HCT116 (cell line): ENCODE measurements around the gene FZR1. TPM values are rescaled to one million over a fixed set of nuclear protein-coding genes. Genes with fewer than 3 reads are reported as not detected.

Experiments
- ATAC-seq: fragments of 200-7000 bp; cut with Tn5 transposase; 2 replicates; pipeline ENCODE4 v1.9.1; 2020; ENCODE audit warnings: mild to moderate bottlenecking, moderate library complexity
- BruUV-seq: library from RNA; stranded (reverse); fragments of 400-500 nt; replicated peaks from 2 replicates; lab custom pipeline; 2021; lab: Mats Ljungman, UMichigan
- CTCF ChIA-PET: fragments of 300-600 bp; sonication (Branson Sonifier 250); formaldehyde crosslinking; loops from one replicate; lab custom pipeline; 2021; ENCODE audit warnings: antibody characterized with exemption; lab: Charles Lee
- POLR2A ChIA-PET: fragments of 300-600, 350-600 bp; sonication (Branson Sonifier 250); formaldehyde crosslinking; loops from one replicate; lab custom pipeline; 2021; ENCODE audit warnings: antibody characterized with exemption; lab: Charles Lee
- RAD21 ChIA-PET, 2 experiments: fragments of 300-600 bp; sonication (Branson Sonifier 250); formaldehyde crosslinking; loops; one replicate each; lab custom pipeline; 2023; ENCODE audit warnings: low total read pairs in 2 of 2; ENCODE audit not compliant: uncharacterized antibody in 2 of 2, unreplicated experiment in 2 of 2, low non-redundant PET in 1 of 2; lab: Charles Lee
- DNase-seq: peaks from one replicate; pipeline ENCODE4 v3.0.0-alpha.2; 2010; ENCODE audit warnings: low read depth, low spot score
- H2AFZ ChIP-seq: fragments of 200-600 bp; shearing (Covaris generic), sonication (generic); 2 replicates; pipeline ENCODE4 v1.6.1; 2017; ENCODE audit warnings: low read depth, mixed run types, mixed read lengths, antibody characterized with exemption, low read length; ENCODE audit not compliant: poor library complexity, severe bottlenecking
- H3K27ac ChIP-seq: 2 replicates; pipeline ENCODE4 v1.5.1; 2012; ENCODE audit warnings: low read depth, low read length
- H3K27me3 ChIP-seq: fragments of 200-600 bp; sonication (generic); 2 replicates; pipeline ENCODE4 v1.6.1; 2016; ENCODE audit warnings: mixed run types, low read length, mixed read lengths; ENCODE audit not compliant: insufficient read depth
- H3K36me3 ChIP-seq, 2 experiments: fragments of 200-500 bp in 1 of 2; fragments of 200-600 bp in 1 of 2; sonication (Bioruptor generic) in 1 of 2; sonication (generic) in 1 of 2; 2 replicates each; pipeline versions ENCODE4 v1.5.1 to v1.6.1; 2014 to 2016; ENCODE audit warnings: low read length in 2 of 2, inconsistent platforms in 1 of 2, mixed read lengths in 1 of 2, mixed run types in 1 of 2; ENCODE audit not compliant: insufficient read depth in 2 of 2, control insufficient read depth in 1 of 2
- H3K4me1 ChIP-seq, 2 experiments: fragments of 200-600 bp in 1 of 2; sonication (generic) in 1 of 2; 2 replicates each; pipeline versions ENCODE4 v1.5.1 to v1.6.1; 2012 to 2017; ENCODE audit warnings: low read length in 2 of 2, inconsistent platforms in 1 of 2, mild to moderate bottlenecking in 1 of 2, mixed read lengths in 1 of 2, mixed run types in 1 of 2, moderate library complexity in 1 of 2; ENCODE audit not compliant: insufficient read depth in 2 of 2, control insufficient read depth in 1 of 2
- H3K4me2 ChIP-seq: fragments of 200-600 bp; sonication (generic); 2 replicates; pipeline ENCODE4 v1.6.1; 2017; ENCODE audit warnings: mixed run types, low read length, mixed read lengths
- H3K4me3 ChIP-seq, 2 experiments: fragments of 200-600 bp in 1 of 2; sonication (generic) in 1 of 2; replicated peaks in 1 of 2; 2 replicates each; pipeline ENCODE4 v1.5.1; 2011 to 2016; ENCODE audit warnings: low read length in 2 of 2, control low read depth in 1 of 2, low read depth in 1 of 2, mild to moderate bottlenecking in 1 of 2, mixed read lengths in 1 of 2, mixed run types in 1 of 2
- H3K79me2 ChIP-seq: fragments of 200-600 bp; sonication (generic); 2 replicates; pipeline ENCODE4 v1.6.1; 2017; ENCODE audit warnings: mild to moderate bottlenecking, mixed run types, low read length, moderate library complexity, mixed read lengths; ENCODE audit not compliant: insufficient read depth
- H3K9ac ChIP-seq: fragments of 200-600 bp; sonication (generic); 2 replicates; pipeline ENCODE4 v1.6.1; 2016; ENCODE audit warnings: low read length, mixed read lengths
- H3K9me2 ChIP-seq: fragments of 200-600 bp; sonication (generic), shearing (Covaris generic); 2 replicates; pipeline ENCODE4 v1.6.1; 2017; ENCODE audit warnings: mixed run types, mild to moderate bottlenecking, moderate library complexity; ENCODE audit not compliant: insufficient read depth
- H3K9me3 ChIP-seq, 2 experiments: fragments of 200-500 bp in 1 of 2; fragments of 200-600 bp in 1 of 2; sonication (Bioruptor generic) in 1 of 2; sonication (generic) in 1 of 2; 2 replicates each; pipeline ENCODE4 v1.6.1; 2014 to 2017; ENCODE audit warnings: low read length in 2 of 2, mixed read lengths in 2 of 2, inconsistent platforms in 1 of 2, low read depth in 1 of 2, mild to moderate bottlenecking in 1 of 2, mixed run types in 1 of 2, moderate library complexity in 1 of 2; ENCODE audit not compliant: control insufficient read depth in 1 of 2, insufficient read depth in 1 of 2
- H4K20me1 ChIP-seq: fragments of 200-600 bp; sonication (generic), shearing (Covaris generic); 2 replicates; pipeline ENCODE4 v1.6.1; 2017; ENCODE audit warnings: mixed run types, mild to moderate bottlenecking, moderate library complexity; ENCODE audit not compliant: insufficient read depth
- CEBPB ChIP-seq: IDR thresholded peaks from 2 replicates; pipeline ENCODE4 v1.6.1; 2012; ENCODE audit warnings: low read depth
- CTCF ChIP-seq, 3 experiments: fragments of 200-600 bp in 1 of 3; sonication (generic) in 1 of 3; IDR thresholded peaks in 2 of 3; conservative IDR thresholded peaks in 1 of 3; 2 replicates each; pipeline ENCODE4 v1.5.1; 2012 to 2017; ENCODE audit warnings: low read depth in 2 of 3, low read length in 2 of 3, antibody characterized with exemption in 1 of 3, borderline replicate concordance in 1 of 3, control low read depth in 1 of 3, mild to moderate bottlenecking in 1 of 3, mixed read lengths in 1 of 3, mixed run types in 1 of 3, moderate library complexity in 1 of 3; ENCODE audit not compliant: insufficient read depth in 1 of 3
- EGR1 ChIP-seq: IDR thresholded peaks from 2 replicates; pipeline ENCODE4 v1.6.1; 2012; ENCODE audit warnings: low read depth
- EZH2 ChIP-seq: fragments of 200-600 bp; sonication (generic); IDR thresholded peaks from 2 replicates; pipeline ENCODE4 v1.6.1; 2017; ENCODE audit warnings: antibody characterized with exemption, mixed run types
- FOSL1 ChIP-seq: IDR thresholded peaks from 2 replicates; pipeline ENCODE4 v1.6.1; 2012; ENCODE audit warnings: low read depth
- JUND ChIP-seq: IDR thresholded peaks from 2 replicates; pipeline ENCODE4 v1.6.1; 2012
- POLR2A ChIP-seq: IDR thresholded peaks from 2 replicates; pipeline ENCODE4 v1.7.0; 2011; ENCODE audit warnings: borderline replicate concordance; ENCODE audit not compliant: insufficient read depth, insufficient read length; ENCODE audit errors: extremely low read depth
- POLR2AphosphoS5 ChIP-seq: IDR thresholded peaks from 2 replicates; pipeline ENCODE4 v1.6.1; 2011; ENCODE audit warnings: mild to moderate bottlenecking, low read depth, low read length, moderate library complexity
- RAD21 ChIP-seq: IDR thresholded peaks from 2 replicates; pipeline ENCODE4 v1.6.1; 2012; ENCODE audit warnings: low read depth, mild to moderate bottlenecking
- SP1 ChIP-seq: IDR thresholded peaks from 2 replicates; pipeline ENCODE4 v1.6.1; 2012; ENCODE audit warnings: low read depth
- TCF7L2 ChIP-seq: IDR thresholded peaks from 2 replicates; pipeline ENCODE4 v1.7.0; 2011; ENCODE audit warnings: borderline replicate concordance, inconsistent platforms; ENCODE audit not compliant: insufficient read depth, insufficient read length; ENCODE audit errors: extremely low read depth
- ZFX ChIP-seq: fragments of 450-650 bp; IDR thresholded peaks from 2 replicates; pipeline ENCODE4 v1.6.1; 2017
- ZNF274 ChIP-seq: fragments of 200-500 bp; sonication (Bioruptor generic); IDR thresholded peaks from 2 replicates; pipeline ENCODE4 v1.6.1; 2014; ENCODE audit warnings: mild to moderate bottlenecking, low read depth, low read length, inconsistent platforms
- intact Hi-C: fragments of 100-400 bp; cut with micrococcal nuclease; formaldehyde crosslinking; loops from 2 replicates; pipeline ENCODE4 v1.10.0; 2022
- total RNA-seq: library from RNA; stranded (reverse); gene quantifications from one replicate; pipeline ENCODE4 v1.2.1, GENCODE V29; 2021; ENCODE audit not compliant: unreplicated experiment
- TF ChIP-seq, protein P1 (sequence below): IDR thresholded peaks from 2 replicates; pipeline ENCODE4 v1.6.1; 2011; ENCODE audit warnings: mild to moderate bottlenecking, low read length, moderate library complexity; ENCODE audit not compliant: insufficient replicate concordance; ENCODE audit errors: extremely low read depth

The FZR1 gene
- total RNA-seq, 1 experiment from 2014 or later = 60.3 TPM

DNA sequence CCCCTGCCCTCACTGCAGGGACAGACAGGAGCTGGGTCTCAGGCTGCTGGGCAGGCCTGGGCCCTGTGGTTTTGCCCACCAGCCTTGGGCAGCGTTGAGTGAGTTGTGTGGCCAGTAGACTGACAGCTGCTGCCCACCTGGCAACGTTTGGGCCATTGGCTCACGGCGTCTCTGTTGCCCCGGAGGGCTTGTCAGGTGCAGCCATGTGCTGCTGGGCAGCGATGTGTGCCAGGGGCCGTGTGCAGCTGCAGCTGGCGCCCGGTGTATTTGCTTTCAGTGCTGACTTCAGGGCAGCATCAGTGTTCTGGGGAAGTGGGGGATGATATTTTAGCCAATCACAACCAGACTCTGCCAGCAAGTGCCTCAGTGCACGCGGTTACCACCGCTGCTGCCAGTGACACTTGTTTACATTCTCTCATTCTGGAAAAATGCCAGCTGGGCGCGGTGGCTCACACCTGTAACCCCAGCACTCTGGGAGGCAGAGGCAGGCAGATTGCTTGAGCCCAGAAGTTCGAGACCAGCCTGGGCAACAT lies 10.6 kb downstream of the FZR1 start:
- peaks cover 3 to 13% of the 10 kb centered on the region in 2 experiments; a peak in 2 of 4 replicates for H3K4me1 ChIP-seq
- peaks cover 90% of the 10 kb centered on the region for H3K79me2 ChIP-seq
- ChIA-PET POLR2A (no interaction called here), RAD21 (no interaction called here), CTCF (no interaction called here)
- DNase-seq (no peak), ATAC-seq (no peak)
- H3K9ac ChIP-seq = no peak overlapping the region
- no peak overlapping the region for H2AFZ ChIP-seq
- H3K27me3 ChIP-seq = no peaks in the 10 kb centered on the region
- no peaks in the 10 kb centered on the region for H3K9me3 ChIP-seq
- no peaks in the 10 kb centered on the region for H3K9me2 ChIP-seq
- TF ChIP-seq CEBPB (no peak), FOSL1 (no peak), CTCF (IDR thresholded peaks at IDR 0.05 in 2 of 3, conservative IDR thresholded peaks at IDR 0.05 in 1 of 3; ENCODE audit: borderline replicate concordance in 1 of 3, insufficient read depth in 1 of 3, low read depth in 2 of 3, low read length in 2 of 3) (no peak), RAD21 (no peak), POLR2AphosphoS5 (no peak), EGR1 (no peak), ZNF274 (no peak), EZH2 (no peak), JUND (no peak), TCF7L2 (no peak), POLR2A (no peak), SP1 (no peak), ZFX (no peak)
- TF ChIP-seq, protein P1, sequence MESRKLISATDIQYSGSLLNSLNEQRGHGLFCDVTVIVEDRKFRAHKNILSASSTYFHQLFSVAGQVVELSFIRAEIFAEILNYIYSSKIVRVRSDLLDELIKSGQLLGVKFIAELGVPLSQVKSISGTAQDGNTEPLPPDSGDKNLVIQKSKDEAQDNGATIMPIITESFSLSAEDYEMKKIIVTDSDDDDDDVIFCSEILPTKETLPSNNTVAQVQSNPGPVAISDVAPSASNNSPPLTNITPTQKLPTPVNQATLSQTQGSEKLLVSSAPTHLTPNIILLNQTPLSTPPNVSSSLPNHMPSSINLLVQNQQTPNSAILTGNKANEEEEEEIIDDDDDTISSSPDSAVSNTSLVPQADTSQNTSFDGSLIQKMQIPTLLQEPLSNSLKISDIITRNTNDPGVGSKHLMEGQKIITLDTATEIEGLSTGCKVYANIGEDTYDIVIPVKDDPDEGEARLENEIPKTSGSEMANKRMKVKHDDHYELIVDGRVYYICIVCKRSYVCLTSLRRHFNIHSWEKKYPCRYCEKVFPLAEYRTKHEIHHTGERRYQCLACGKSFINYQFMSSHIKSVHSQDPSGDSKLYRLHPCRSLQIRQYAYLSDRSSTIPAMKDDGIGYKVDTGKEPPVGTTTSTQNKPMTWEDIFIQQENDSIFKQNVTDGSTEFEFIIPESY = no peak
- no peaks in the 10 kb centered on the region for H4K20me1 ChIP-seq
- intact Hi-C loops = no loop called here
- no peak overlapping the region for H3K27ac ChIP-seq
- H3K36me3 ChIP-seq = peaks cover 5 to 8% of the 10 kb centered on the region in 2 experiments; a peak in 2 of 4 replicates
- H3K4me2 ChIP-seq = no peak overlapping the region
- BruUV-seq = no TSS peak
- no peak overlapping the region for H3K4me3 ChIP-seq
